ENCODE data around the gene RBFOX1. TPM values are rescaled to one million over a fixed set of nuclear protein-coding genes. Genes with fewer than 3 reads are reported as not detected.

Gene RBFOX1
- polyA plus RNA-seq, 1 of the 3 experiments (the other 2 are of a cell fraction) = not detected

DNA sequence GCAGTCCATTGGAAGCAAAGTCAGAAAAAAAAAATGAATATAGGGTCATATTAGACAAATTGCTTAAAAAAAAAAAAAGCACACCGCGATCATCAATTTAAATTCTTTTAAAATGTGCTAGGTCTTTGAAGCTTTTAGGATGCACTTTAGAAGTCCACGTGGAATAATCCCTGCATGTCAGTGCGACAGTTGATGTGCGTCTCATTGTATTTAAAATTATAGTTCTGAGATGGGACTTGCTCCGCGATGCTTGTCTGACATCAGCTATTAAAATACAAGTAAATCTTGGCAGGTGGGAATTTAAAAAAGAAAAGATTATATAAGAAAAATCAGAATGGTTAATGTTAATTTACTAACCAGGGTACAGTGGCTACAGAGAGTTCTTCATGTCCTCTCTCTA is 105.2 kb downstream of the RBFOX1 start:
- Histone ChIP-seq H3K4me1 (ENCODE audit: control insufficient read depth in 1 of 2, insufficient read depth in 2 of 2, low read depth in 1 of 2, low read length in 1 of 2) (no peaks in the 10 kb centered on the region; a peak in 1 of 4 replicates), H3K4me3 (ENCODE audit: low read depth in 2 of 2, low read length in 1 of 2) (no peak overlapping the region), H3K36me3 (replicated peaks in 1 of 2; ENCODE audit: control insufficient read depth in 1 of 2, insufficient read depth in 2 of 2, low read length in 1 of 2) (no peaks in the 10 kb centered on the region), H3K9ac (no peak overlapping the region), H3F3A (replicated peaks; ENCODE audit: insufficient read depth) (no peaks in the 10 kb centered on the region), H3K79me2 (ENCODE audit: insufficient read depth) (no peaks in the 10 kb centered on the region), H3K9me3 (no peaks in the 10 kb centered on the region), H3K27me3 (ENCODE audit: insufficient read depth) (no peaks in the 10 kb centered on the region), H3K4me2 (no peak overlapping the region), H3K9me2 (no peaks in the 10 kb centered on the region), H4K20me1 (ENCODE audit: insufficient read depth) (no peaks in the 10 kb centered on the region), H2AFZ (ENCODE audit: low read depth) (no peak overlapping the region), H3K27ac (ENCODE audit: low read depth in 2 of 2, low read length in 1 of 2) (no peak overlapping the region)
- TF ChIP-seq NFIC (IDR thresholded peaks at IDR 0.05; ENCODE audit: borderline replicate concordance) (no peak), ELF1 (IDR thresholded peaks at IDR 0.05) (no peak), JUND (IDR thresholded peaks at IDR 0.05) (no peak), EP300 (IDR thresholded peaks at IDR 0.05; ENCODE audit: borderline replicate concordance in 1 of 2, low read depth in 1 of 2, low read length in 1 of 2) (no peak), MEF2A (IDR thresholded peaks at IDR 0.05; ENCODE audit: borderline replicate concordance, low read depth) (no peak)
- TF ChIP-seq, protein P1, sequence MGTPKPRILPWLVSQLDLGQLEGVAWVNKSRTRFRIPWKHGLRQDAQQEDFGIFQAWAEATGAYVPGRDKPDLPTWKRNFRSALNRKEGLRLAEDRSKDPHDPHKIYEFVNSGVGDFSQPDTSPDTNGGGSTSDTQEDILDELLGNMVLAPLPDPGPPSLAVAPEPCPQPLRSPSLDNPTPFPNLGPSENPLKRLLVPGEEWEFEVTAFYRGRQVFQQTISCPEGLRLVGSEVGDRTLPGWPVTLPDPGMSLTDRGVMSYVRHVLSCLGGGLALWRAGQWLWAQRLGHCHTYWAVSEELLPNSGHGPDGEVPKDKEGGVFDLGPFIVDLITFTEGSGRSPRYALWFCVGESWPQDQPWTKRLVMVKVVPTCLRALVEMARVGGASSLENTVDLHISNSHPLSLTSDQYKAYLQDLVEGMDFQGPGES (IDR thresholded peaks at IDR 0.05; ENCODE audit: low read depth, low read length) = no peak
- no peak for DNase-seq
- ChIA-PET CTCF (interaction anchor here (1.0 kb wide), 1 partner anchor 33 kb away, joined by 4 read pairs; no protein-coding TSS in a partner anchor), POLR2A (no interaction called here)
- WGBS (ENCODE audit: low lambda C conversion rate) = 65% methylated on average over 7 of the region's 7 CpGs

DNA sequence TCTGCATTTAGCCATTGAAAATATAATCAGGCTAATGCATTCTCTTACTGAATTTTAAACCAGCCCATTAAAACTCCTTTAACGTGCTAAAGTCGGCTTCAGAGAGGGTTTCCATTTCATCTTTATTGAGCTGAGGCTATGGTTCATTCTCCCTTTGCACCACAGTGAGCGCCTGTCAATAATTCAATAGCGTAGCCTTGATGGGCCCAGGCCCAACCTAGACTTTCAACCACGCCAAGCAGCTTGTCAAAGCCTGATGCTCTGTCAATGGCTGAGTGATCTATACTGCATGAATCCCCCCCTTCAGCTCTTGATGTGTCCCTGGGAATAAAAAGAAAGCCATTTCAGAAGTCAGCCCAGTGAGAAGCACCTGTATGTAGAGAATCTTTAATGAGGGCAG is 106.0 kb downstream of the RBFOX1 start:
- no peaks in the 10 kb centered on the region for H4K20me1 ChIP-seq (ENCODE audit: insufficient read depth)
- DNase-seq = no peak
- TF ChIP-seq CHD2 (IDR thresholded peaks at IDR 0.05; ENCODE audit: low read length, partially characterized antibody) (no peak), EZH2phosphoT487 (IDR thresholded peaks at IDR 0.05; ENCODE audit: borderline replicate concordance, low read depth) (no peak), GABPA (IDR thresholded peaks at IDR 0.05; ENCODE audit: low read depth) (no peak), TAF1 (IDR thresholded peaks at IDR 0.05; ENCODE audit: borderline replicate concordance, low read depth, low read length) (no peak), NFIC (IDR thresholded peaks at IDR 0.05; ENCODE audit: borderline replicate concordance) (no peak), TEAD4 (IDR thresholded peaks at IDR 0.05; ENCODE audit: borderline replicate concordance, insufficient read depth) (no peak), FOXJ3 (CRISPR knock-in tag; IDR thresholded peaks at IDR 0.05) (no peak), RAD21 (IDR thresholded peaks at IDR 0.05; ENCODE audit: low read length) (no peak)
- TF ChIP-seq, protein P1 (IDR thresholded peaks at IDR 0.05; ENCODE audit: low read depth, low read length) = no peak
- ChIA-PET CTCF (no interaction called here), POLR2A (no interaction called here)
- WGBS (ENCODE audit: low lambda C conversion rate) = 42% methylated on average over 5 of the region's 5 CpGs
- H3K9ac ChIP-seq = no peak overlapping the region
- no peaks in the 10 kb centered on the region for H3K9me3 ChIP-seq
- no peaks in the 10 kb centered on the region for H3K9me2 ChIP-seq
- H3K4me1 ChIP-seq (ENCODE audit: control insufficient read depth in 1 of 2, insufficient read depth in 2 of 2, low read depth in 1 of 2, low read length in 1 of 2) = no peaks in the 10 kb centered on the region; a peak in 1 of 4 replicates
- H3K4me3 ChIP-seq (ENCODE audit: low read depth in 2 of 2, low read length in 1 of 2) = no peak overlapping the region
- no peaks in the 10 kb centered on the region for H3K79me2 ChIP-seq (ENCODE audit: insufficient read depth)
- H3K4me2 ChIP-seq = no peak overlapping the region
- H3K27ac ChIP-seq (ENCODE audit: low read depth in 2 of 2, low read length in 1 of 2) = no peak overlapping the region
- no peak overlapping the region for H2AFZ ChIP-seq (ENCODE audit: low read depth)
- no peaks in the 10 kb centered on the region for H3K36me3 ChIP-seq (replicated peaks in 1 of 2; ENCODE audit: control insufficient read depth in 1 of 2, insufficient read depth in 2 of 2, low read length in 1 of 2)
- no peaks in the 10 kb centered on the region for H3F3A ChIP-seq (replicated peaks; ENCODE audit: insufficient read depth)
- no peaks in the 10 kb centered on the region for H3K27me3 ChIP-seq (ENCODE audit: insufficient read depth)

All from SK-N-SH (cell line).